Heart left ventricle (tissue), 16 donors: Measurements from ENCODE around the gene TENM3. TPM values are rescaled to one million over a fixed set of nuclear protein-coding genes. Genes with fewer than 3 reads are reported as not detected.
A peak's percentile ranks its signal among the peaks of the same experiment; 100 is the strongest.

Source experiments
- ATAC-seq, 4 donors: fragments of 200-7000 bp; cut with Tn5 transposase; one replicate each; pipeline ENCODE4 v1.9.1; 2020 to 2022; ENCODE audit warnings: moderate library complexity in 4 of 4, mild to moderate bottlenecking in 3 of 4, moderate number of reproducible peaks in 1 of 4
- DNase-seq, 5 donors: peaks; one replicate each; pipeline ENCODE4 v3.0.0-alpha.2; 2020
- H3K27ac ChIP-seq, 12 donors: fragments of 200-600 bp; sonication (generic) in 4 of 12; one replicate each; pipeline versions ENCODE4 v1.5.0 to v1.8.0; 2016 to 2022; ENCODE audit warnings: mild to moderate bottlenecking in 2 of 12
- H3K27me3 ChIP-seq, 9 donors: fragments of 200-600 bp; sonication (generic) in 2 of 9; one replicate each; pipeline versions ENCODE4 v1.5.1 to v1.8.0; 2016 to 2022; ENCODE audit warnings: mild to moderate bottlenecking in 3 of 9
- H3K36me3 ChIP-seq, 9 donors: fragments of 200-600 bp; sonication (generic) in 2 of 9; one replicate each; pipeline versions ENCODE4 v1.5.0 to v1.8.0; 2018 to 2022; ENCODE audit warnings: mild to moderate bottlenecking in 2 of 9
- H3K4me1 ChIP-seq, 12 donors: fragments of 200-600 bp; sonication (generic) in 4 of 12; one replicate each; pipeline versions ENCODE4 v1.5.0 to v1.8.0; 2016 to 2022; ENCODE audit warnings: mild to moderate bottlenecking in 3 of 12
- H3K4me3 ChIP-seq, 12 donors: fragments of 200-600 bp; sonication (generic) in 4 of 12; one replicate each; pipeline versions ENCODE4 v1.5.0 to v1.8.0; 2017 to 2022; ENCODE audit warnings: mild to moderate bottlenecking in 9 of 12, moderate library complexity in 4 of 12
- H3K9me3 ChIP-seq, 12 donors: fragments of 200-600 bp; sonication (generic) in 4 of 12; one replicate each; pipeline versions ENCODE4 v1.5.0 to v1.8.0; 2016 to 2022; ENCODE audit warnings: mild to moderate bottlenecking in 1 of 12
- CTCF ChIP-seq, 12 donors: fragments of 200-600 bp; sonication (generic) in 4 of 12; IDR thresholded peaks; one replicate each; pipeline versions ENCODE4 v1.5.0 to v1.8.0; 2018 to 2022; ENCODE audit warnings: antibody characterized with exemption in 12 of 12, mild to moderate bottlenecking in 5 of 12
- POLR2A ChIP-seq, 2 donors: fragments of 450-650 bp; IDR thresholded peaks; one replicate each; pipeline ENCODE4 v1.6.1; 2017; ENCODE audit warnings: antibody characterized with exemption in 2 of 2, mild to moderate bottlenecking in 2 of 2, moderate library complexity in 2 of 2
- WGBS, 4 donors: extraction: QIAGEN DNeasy Blood & Tissue Kit in 2 of 4; methylation state at CpG; one replicate each; pipeline versions ENCODE4 v1.1.5 to v1.1.7; 2013 to 2018; 5-methylcytosine and 5-hydroxymethylcytosine counted together
- intact Hi-C, 10 donors: fragments of 100-400 bp; cut with DNase I; formaldehyde crosslinking; loops; one replicate each; pipeline versions ENCODE4 v1.11.1 to v1.14.2; 2022
- polyA plus RNA-seq, 2 donors: library from polyadenylated mRNA; stranded (reverse); fragments of 200-250 nt; gene quantifications; one replicate each; pipeline ENCODE4 v1.2.3, GENCODE V29; 2013
- total RNA-seq, 9 donors: library from RNA; depleted of rRNA in 2 of 9; stranded (reverse); fragments of >200 nt in 2 of 9; fragmentation: NEBNext Ultra II Directional in 3 of 9; extraction: Animal tissue kit (Norgen Biotek cat#: 25700) in 3 of 9; gene quantifications; one replicate each; pipeline versions ENCODE4 v1.1.0 to v1.2.4, GENCODE V29; 2016 to 2023
- donor health status: ischemic (EF 13 %, LVEDD 7.1; RV severe dilation, severe dysfunction).
- donor health status: healthy with polysubstance abuse.
- donor health status: DM: no; HTN: yes; CAD: no.
- donor health status: DM: no; HTN: no; CAD: no.
- donor health status: ischemic (EF 25% LVEDD 6.9; RV normal size, moderate dysfunction).
- donor health status: ischemic (EF 25% LVEDD 5.7; RV mildly dilated, moderate dysfunction).
- donor health status: healthy.
- donor health status: DM: yes; HTN: yes; CAD: no.
- donor health status: ischemic (EF 35%, LVEDD 5.7; RV mildly dilated, moderate dysfunction).
- donor health status: nonischemic (EF 11% LVEDD 7.7; RV severe dilation, severe dysfunction).
- donor health status: DM: yes; HTN: yes; CAD: no.
- donor health status: PGD.
- donor health status: ischemic (EF 29% LVEDD 5.4; RV normal size, mild dysfunction).
- donor health status: nonischemic (EF 23%, LVEDD 6.1; RV moderate dilation, normal function).

The TENM3 gene
- total and polyA plus RNA-seq, 11 donors = 0.19 to 10.3 (median 2.5) TPM

- intact Hi-C loops = loop anchor here in 2 of 10 donors (5.0 to 10.0 kb wide), 2 partner anchors 106 to 136 kb away; no protein-coding TSS in a partner anchor
- no peak for TF ChIP-seq POLR2A (IDR thresholded peaks at IDR 0.05)
- no peak for TF ChIP-seq CTCF (IDR thresholded peaks at IDR 0.05)
- H3K36me3 ChIP-seq = no peaks in the 10 kb centered on the region
- H3K9me3 ChIP-seq = peaks cover 0 to 12% (median 3%) of the 10 kb centered on the region in 12 donors
- peaks cover 0 to 12% (median 0%) of the 10 kb centered on the region in 12 donors for H3K4me1 ChIP-seq
- DNase-seq = no peak
- WGBS, 4 donors = 44 to 65% (median 56%) methylated on average over 8 of the region's 8 CpGs
- no peaks in the 10 kb centered on the region for H3K27me3 ChIP-seq
- no peak overlapping the region for H3K27ac ChIP-seq
- no peak overlapping the region for H3K4me3 ChIP-seq
- ATAC-seq = no peak
Measured at GRCh38 chr4:182640932-182641331, 397.7 kb downstream of the TENM3 start.

GRCh38 chr4:182642831-182643230, 399.6 kb downstream of the TENM3 start:
- no peak overlapping the region for H3K4me3 ChIP-seq
- H3K27me3 ChIP-seq = no peaks in the 10 kb centered on the region
- TF ChIP-seq CTCF (IDR thresholded peaks at IDR 0.05) = peak in 1 of 12 donors; percentile 5
- no peak for TF ChIP-seq POLR2A (IDR thresholded peaks at IDR 0.05)
- DNase-seq = no peak
- no peak for ATAC-seq
- no peak overlapping the region for H3K27ac ChIP-seq
- H3K36me3 ChIP-seq = no peaks in the 10 kb centered on the region
- H3K9me3 ChIP-seq = peaks cover 0 to 23% (median 4%) of the 10 kb centered on the region in 12 donors
- 58 to 71% (median 62%) methylated on average over 2 of the region's 2 CpGs for WGBS, 4 donors
- peaks cover 0 to 12% (median 0%) of the 10 kb centered on the region in 12 donors for H3K4me1 ChIP-seq
- intact Hi-C loops = loop anchor here in 2 of 10 donors (5.0 to 10.0 kb wide), 2 partner anchors 104 to 138 kb away; no protein-coding TSS in a partner anchor

- no peaks in the 10 kb centered on the region for H3K27me3 ChIP-seq
- peak overlapping the region in 2 of 12 donors; percentile 7 to 58 for H3K27ac ChIP-seq
- peaks cover 0 to 12% (median 0%) of the 10 kb centered on the region in 12 donors for H3K4me1 ChIP-seq
- 26 to 34% (median 29%) methylated on average over 7 of the region's 7 CpGs for WGBS, 4 donors
- intact Hi-C loops = loop anchor here in 2 of 10 donors (5.0 to 10.0 kb wide), 2 partner anchors 103 to 139 kb away; no protein-coding TSS in a partner anchor
- peak in 4 of 5 donors; percentile 57 to 79 (median 62) for DNase-seq
- H3K4me3 ChIP-seq = no peak overlapping the region
- TF ChIP-seq POLR2A (IDR thresholded peaks at IDR 0.05) (no peak), CTCF (IDR thresholded peaks at IDR 0.05) (no peak)
- no peaks in the 10 kb centered on the region for H3K36me3 ChIP-seq
- ATAC-seq = peak; percentile 96 to 100 (median 98)
- H3K9me3 ChIP-seq = peaks cover 0 to 23% (median 4%) of the 10 kb centered on the region in 12 donors
Measured at GRCh38 chr4:182643801-182644682, 400.8 kb downstream of the TENM3 start.

GRCh38 chr4:182644683-182645050, 401.5 kb downstream of the TENM3 start:
- H3K9me3 ChIP-seq = peaks cover 0 to 23% (median 4%) of the 10 kb centered on the region in 12 donors
- ATAC-seq (no peak), DNase-seq (no peak)
- TF ChIP-seq CTCF (IDR thresholded peaks at IDR 0.05) (no peak), POLR2A (IDR thresholded peaks at IDR 0.05) (no peak)
- no peaks in the 10 kb centered on the region for H3K27me3 ChIP-seq
- whole genome bisulfite sequencing, 4 donors = 78 to 91% (median 85%) methylated on average over 1 of the region's 1 CpG
- no peak overlapping the region for H3K4me3 ChIP-seq
- H3K27ac ChIP-seq = peak overlapping the region in 1 of 12 donors; percentile 58
- H3K36me3 ChIP-seq = no peaks in the 10 kb centered on the region
- H3K4me1 ChIP-seq = peaks cover 0 to 12% (median 0%) of the 10 kb centered on the region in 12 donors
- intact Hi-C loops = loop anchor here in 2 of 10 donors (5.0 to 10.0 kb wide), 2 partner anchors 103 to 140 kb away; no protein-coding TSS in a partner anchor
